H1 (cell line): ENCODE measurements around the gene BBS1. TPM values are rescaled to one million over a fixed set of nuclear protein-coding genes. Genes with fewer than 3 reads are reported as not detected.
A peak's percentile ranks its signal among the peaks of the same experiment; 100 is the strongest.

Source experiments
- CTCF ChIA-PET: fragments of 300-600 bp; sonication (Branson Sonifier 250); formaldehyde crosslinking; loops from one replicate; lab custom pipeline; 2021; ENCODE audit not compliant: partially characterized antibody; lab: Charles Lee
- POLR2A ChIA-PET: fragments of 300-600 bp; sonication (Branson Sonifier 250); formaldehyde crosslinking; loops from one replicate; lab custom pipeline; 2021; ENCODE audit warnings: inconsistent platforms; ENCODE audit not compliant: partially characterized antibody; lab: Charles Lee
- DNase-seq, 2 experiments: peaks; one replicate each; pipeline versions ENCODE4 v3.0.0 to v3.0.0-alpha.2; 2010 to 2022; ENCODE audit warnings: low spot score in 2 of 2, low read depth in 1 of 2, mixed read lengths in 1 of 2
- FAIRE-seq: peaks from 2 replicates; lab custom pipeline; 2011; peaks lifted over from hg19 to GRCh38; lab: Jason Lieb, UNC
- H2AFZ ChIP-seq: 2 replicates; pipeline ENCODE4 v1.8.1; 2012; ENCODE audit warnings: low read length, inconsistent platforms
- H2AK5ac ChIP-seq: 2 replicates; pipeline ENCODE4 v1.6.1; 2013; ENCODE audit warnings: low read depth, low read length
- H2BK120ac ChIP-seq: replicated peaks from 2 replicates; pipeline ENCODE3; 2013; ENCODE audit warnings: low read depth, low read length, inconsistent platforms
- H2BK12ac ChIP-seq: 2 replicates; pipeline ENCODE4 v1.6.1; 2013; ENCODE audit warnings: low read depth, low read length
- H2BK15ac ChIP-seq: 2 replicates; pipeline ENCODE4 v1.6.1; 2013; ENCODE audit warnings: low read length
- H2BK20ac ChIP-seq: 2 replicates; pipeline ENCODE4 v1.6.1; 2013; ENCODE audit warnings: low read length
- H2BK5ac ChIP-seq: 2 replicates; pipeline ENCODE4 v1.6.1; 2013; ENCODE audit warnings: low read depth, low read length
- H3K14ac ChIP-seq: 2 replicates; pipeline ENCODE4 v1.6.1; 2013; ENCODE audit warnings: inconsistent platforms; ENCODE audit not compliant: insufficient read length
- H3K18ac ChIP-seq: 2 replicates; pipeline ENCODE4 v1.6.1; 2013; ENCODE audit warnings: low read length; ENCODE audit errors: extremely low read depth
- H3K23ac ChIP-seq: 2 replicates; pipeline ENCODE4 v1.6.1; 2013; ENCODE audit warnings: inconsistent platforms; ENCODE audit not compliant: insufficient read length
- H3K23me2 ChIP-seq: 2 replicates; pipeline ENCODE4 v1.6.1; 2013; ENCODE audit warnings: low read depth, low read length
- H3K27ac ChIP-seq: 2 replicates; pipeline ENCODE4 v1.6.1; 2011; ENCODE audit warnings: low read depth, low read length, inconsistent platforms
- H3K27me3 ChIP-seq, 4 experiments: replicated peaks in 1 of 4; 1 replicate in 1 of 4; 2 replicates in 3 of 4; pipeline versions ENCODE4 v1.6.1 to v1.8.1; 2011 to 2013; ENCODE audit warnings: low read length in 3 of 4, mild to moderate bottlenecking in 3 of 4, inconsistent platforms in 2 of 4, mixed read lengths in 2 of 4, moderate library complexity in 1 of 4; ENCODE audit not compliant: control insufficient read depth in 3 of 4, insufficient read depth in 3 of 4; ENCODE audit errors: extremely low read depth in 1 of 4
- H3K36me3 ChIP-seq, 4 experiments: 2 replicates each; pipeline versions ENCODE4 v1.6.1 to v1.8.1; 2011 to 2013; ENCODE audit warnings: mild to moderate bottlenecking in 4 of 4, low read length in 3 of 4, moderate library complexity in 2 of 4, control low read depth in 1 of 4, inconsistent platforms in 1 of 4; ENCODE audit not compliant: insufficient read depth in 4 of 4, control insufficient read depth in 2 of 4
- H3K4ac ChIP-seq: replicated peaks from 2 replicates; pipeline ENCODE3; 2013; ENCODE audit warnings: low read length, low read depth, mixed read lengths, inconsistent platforms; ENCODE audit not compliant: insufficient read length
- H3K4me1 ChIP-seq, 4 experiments: replicated peaks in 1 of 4; 1 replicate in 1 of 4; 2 replicates in 3 of 4; pipeline versions ENCODE4 v1.6.1 to v1.8.1; 2011 to 2013; ENCODE audit warnings: low read length in 3 of 4, inconsistent platforms in 2 of 4, mixed read lengths in 1 of 4; ENCODE audit not compliant: insufficient read depth in 4 of 4, control insufficient read depth in 3 of 4
- H3K4me2 ChIP-seq, 2 experiments: 2 replicates each; pipeline versions ENCODE4 v1.6.1 to v1.8.1; 2011 to 2013; ENCODE audit warnings: low read depth in 2 of 2, low read length in 2 of 2, control low read depth in 1 of 2, inconsistent platforms in 1 of 2, mild to moderate bottlenecking in 1 of 2; ENCODE audit not compliant: insufficient read depth in 1 of 2
- H3K4me3 ChIP-seq, 4 experiments: fragments of 200-600, 300-600 bp in 1 of 4; sonication (generic), shearing (Covaris generic), sonication (Bioruptor Twin) in 1 of 4; 2 replicates each; pipeline versions ENCODE4 v1.5.1 to v1.8.1; 2011 to 2016; ENCODE audit warnings: low read length in 4 of 4, low read depth in 3 of 4, control low read depth in 2 of 4, inconsistent platforms in 2 of 4, mild to moderate bottlenecking in 2 of 4, mixed read lengths in 1 of 4, moderate library complexity in 1 of 4; ENCODE audit not compliant: insufficient read depth in 2 of 4; ENCODE audit errors: extremely low read depth in 1 of 4
- H3K56ac ChIP-seq: replicated peaks from 2 replicates; pipeline ENCODE3; 2013; ENCODE audit warnings: low read depth, mild to moderate bottlenecking, mixed read lengths, low read length, inconsistent platforms; ENCODE audit not compliant: insufficient read length
- H3K79me1 ChIP-seq: 2 replicates; pipeline ENCODE4 v1.6.1; 2013; ENCODE audit warnings: low read depth, low read length, control low read depth
- H3K79me2 ChIP-seq, 2 experiments: 2 replicates each; pipeline versions ENCODE4 v1.6.1 to v1.8.1; 2012 to 2013; ENCODE audit warnings: low read length in 2 of 2, mild to moderate bottlenecking in 2 of 2, inconsistent platforms in 1 of 2; ENCODE audit not compliant: insufficient read depth in 2 of 2, control insufficient read depth in 1 of 2
- H3K9ac ChIP-seq, 4 experiments: replicated peaks in 1 of 4; 1 replicate in 1 of 4; 2 replicates in 3 of 4; pipeline versions ENCODE4 v1.6.1 to v1.8.1; 2011 to 2013; ENCODE audit warnings: low read depth in 3 of 4, low read length in 3 of 4, control low read depth in 2 of 4, mild to moderate bottlenecking in 2 of 4, moderate library complexity in 2 of 4, inconsistent platforms in 1 of 4; ENCODE audit errors: extremely low read depth in 1 of 4
- H3K9me3 ChIP-seq, 2 experiments: 2 replicates each; pipeline versions ENCODE4 v1.6.1 to v1.8.1; 2012 to 2013; ENCODE audit warnings: mild to moderate bottlenecking in 2 of 2, moderate library complexity in 2 of 2, control low read depth in 1 of 2, inconsistent platforms in 1 of 2, low read depth in 1 of 2, low read length in 1 of 2, mixed read lengths in 1 of 2; ENCODE audit not compliant: insufficient read depth in 2 of 2
- H4K20me1 ChIP-seq, 2 experiments: replicated peaks in 1 of 2; 2 replicates each; pipeline versions ENCODE3 to v1.8.1; 2011 to 2013; ENCODE audit warnings: inconsistent platforms in 2 of 2, low read length in 2 of 2, mild to moderate bottlenecking in 1 of 2; ENCODE audit not compliant: insufficient read depth in 2 of 2, control insufficient read depth in 1 of 2
- H4K5ac ChIP-seq: 2 replicates; pipeline ENCODE4 v1.6.1; 2013; ENCODE audit warnings: low read length, low read depth, mixed read lengths, inconsistent platforms; ENCODE audit not compliant: insufficient read length
- H4K8ac ChIP-seq: 2 replicates; pipeline ENCODE4 v1.8.0; 2013; ENCODE audit warnings: mild to moderate bottlenecking, moderate library complexity, low read length, inconsistent platforms; ENCODE audit not compliant: insufficient read depth; ENCODE audit errors: extremely low read depth
- H4K91ac ChIP-seq: replicated peaks from 2 replicates; pipeline ENCODE3; 2013; ENCODE audit warnings: low read length, mixed read lengths, inconsistent platforms; ENCODE audit not compliant: insufficient read length
- CHD2 ChIP-seq: IDR thresholded peaks from 2 replicates; pipeline ENCODE4 v1.6.1; 2012; ENCODE audit warnings: low read length, improper control_type of control experiment
- EGR1 ChIP-seq: IDR thresholded peaks from 2 replicates; pipeline ENCODE4 v1.6.1; 2011; ENCODE audit warnings: low read depth, low read length, borderline replicate concordance
- EP300 ChIP-seq, 2 experiments: IDR thresholded peaks; 1 replicate in 1 of 2; 2 replicates in 1 of 2; pipeline ENCODE4 v1.6.1; 2011 to 2012; ENCODE audit warnings: low read depth in 2 of 2, low read length in 2 of 2, mild to moderate bottlenecking in 2 of 2, borderline replicate concordance in 1 of 2, inconsistent platforms in 1 of 2, moderate library complexity in 1 of 2
- EZH2 ChIP-seq: fragments of 200-600 bp; sonication (generic); IDR thresholded peaks from 2 replicates; pipeline ENCODE4 v1.7.1; 2012; ENCODE audit warnings: low read depth, mild to moderate bottlenecking, moderate library complexity, low read length, inconsistent platforms; ENCODE audit not compliant: severe bottlenecking
- POLR2AphosphoS5 ChIP-seq: IDR thresholded peaks from 2 replicates; pipeline ENCODE4 v1.6.1; 2011; ENCODE audit warnings: low read depth, low read length
- TAF7 ChIP-seq: optimal IDR thresholded peaks from 2 replicates; pipeline ENCODE3; 2011; ENCODE audit warnings: low read depth, mild to moderate bottlenecking, inconsistent platforms, low read length, moderate library complexity, borderline replicate concordance
- WGBS, 2 experiments: shearing (Covaris generic) in 1 of 2; methylation state at CpG; one replicate each; pipeline versions ENCODE4 v1.1.6 to v1.1.7; 2013 to 2015; ENCODE audit warnings: low lambda C conversion rate in 2 of 2, mixed read lengths in 2 of 2, inconsistent platforms in 1 of 2, low coverage in 1 of 2, missing lambda C conversion rate in 1 of 2; ENCODE audit not compliant: insufficient replicate concordance in 2 of 2, insufficient coverage in 1 of 2, insufficient read length in 1 of 2; ENCODE audit errors: extremely low coverage in 1 of 2, missing lambda C conversion rate in 1 of 2; 5-methylcytosine and 5-hydroxymethylcytosine counted together
- polyA plus RNA-seq, 7 experiments: library from polyadenylated mRNA; depleted of rRNA in 3 of 7; stranded (reverse) in 5 of 7; unstranded in 2 of 7; fragments of >200 nt in 5 of 7; fragments of 200-250 nt in 2 of 7; gene quantifications; 1 replicate in 5 of 7; 2 replicates in 1 of 7; 4 replicates in 1 of 7; pipeline versions ENCODE4 v1.2.1 to v1.2.3, GENCODE V29; 2011 to 2013; ENCODE audit warnings: missing spikeins in 2 of 7, mixed read lengths in 2 of 7
- total RNA-seq: library from RNA; stranded (reverse); fragmentation: NEBNext Ultra II Directional; extraction: Animal tissue kit (Norgen Biotek cat#: 25700); gene quantifications from 2 replicates; pipeline ENCODE4 v1.2.1, GENCODE V29; 2021
- TF ChIP-seq, protein P1 (sequence below): IDR thresholded peaks from 2 replicates; pipeline ENCODE4 v1.6.1; 2011; ENCODE audit warnings: low read depth, mild to moderate bottlenecking, low read length; ENCODE audit not compliant: insufficient read depth

Gene BBS1
- total and polyA plus RNA-seq, 2 of the 8 experiments (the other 6 are each of a cell fraction or from before 2014, with no cell fraction given) = 19.1 to 19.5 TPM

DNA sequence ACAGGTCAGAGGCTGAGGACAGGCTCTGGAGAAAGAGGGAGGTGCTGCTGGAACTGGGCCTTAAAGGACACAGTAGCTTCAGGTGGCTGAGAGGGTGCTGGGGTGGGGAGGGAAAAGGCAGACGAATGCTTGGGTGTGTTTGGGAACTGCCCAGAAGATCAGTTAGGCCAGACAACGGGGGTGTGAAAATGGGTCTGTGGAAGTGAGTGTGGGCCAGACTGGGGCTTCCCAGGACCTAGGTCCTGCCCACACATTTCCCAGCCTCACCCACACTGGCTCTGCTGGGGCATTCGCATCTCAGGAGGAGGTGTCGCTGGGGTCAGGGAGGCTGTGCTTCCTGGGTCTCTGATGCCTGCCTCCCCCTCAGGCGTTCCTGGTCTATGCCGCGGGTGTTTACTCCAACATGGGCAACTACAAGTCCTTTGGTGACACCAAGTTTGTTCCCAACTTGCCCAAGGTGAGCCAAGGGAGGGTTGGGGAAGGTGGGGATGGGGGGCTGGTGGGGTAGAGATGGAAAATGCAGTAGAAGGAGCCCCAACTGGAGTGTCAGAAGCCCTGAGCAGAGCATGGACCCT is 25.5 kb upstream of the BBS1 start:
- H2BK12ac ChIP-seq = no peak overlapping the region
- H2BK15ac ChIP-seq = no peak overlapping the region
- no peak overlapping the region for H3K27ac ChIP-seq
- no peak overlapping the region for H2BK5ac ChIP-seq
- no peak overlapping the region for H4K5ac ChIP-seq
- H3K4ac ChIP-seq = no peak overlapping the region
- FAIRE-seq (no peak), DNase-seq (no peak)
- H3K4me3 ChIP-seq = no peak overlapping the region
- H4K8ac ChIP-seq = peak overlapping the region; percentile 51; the same call in 1 of the 2 replicates
- H3K27me3 ChIP-seq = no peaks in the 10 kb centered on the region
- no peak overlapping the region for H4K91ac ChIP-seq
- CTCF ChIA-PET = interaction anchor here (1.4 to 2.0 kb wide), 6 partner anchors 10 to 194 kb away, joined by 3 to 8 read pairs (median 4); no protein-coding TSS in a partner anchor
- no peak overlapping the region for H3K4me2 ChIP-seq
- no peak overlapping the region for H2AK5ac ChIP-seq
- H3K9me3 ChIP-seq = no peaks in the 10 kb centered on the region
- no peaks in the 10 kb centered on the region for H3K79me1 ChIP-seq
- H2BK120ac ChIP-seq = no peak overlapping the region
- peaks cover 0 to 2% of the 10 kb centered on the region in 2 experiments for H4K20me1 ChIP-seq
- H3K23ac ChIP-seq = no peak overlapping the region
- no peak overlapping the region for H3K56ac ChIP-seq
- no peaks in the 10 kb centered on the region; the same call in 1 of the 2 replicates for H3K23me2 ChIP-seq
- H3K36me3 ChIP-seq = peaks cover 0 to 14% (median 5%) of the 10 kb centered on the region in 4 experiments; a peak in 5 of 8 replicates
- H3K9ac ChIP-seq = no peak overlapping the region
- H3K4me1 ChIP-seq = no peaks in the 10 kb centered on the region
- no peak overlapping the region for H2AFZ ChIP-seq
- POLR2A ChIA-PET = interaction anchor here (0.9 kb wide), 1 partner anchor 16 kb away, joined by 4 read pairs; no protein-coding TSS in a partner anchor
- no peak overlapping the region for H3K14ac ChIP-seq
- H3K18ac ChIP-seq = no peak overlapping the region
- WGBS, 2 experiments = 87% methylated on average over 6 of the region's 7 CpGs; no CpG with 5 or more reads in 1 of the 2 experiments
- H3K79me2 ChIP-seq = no peaks in the 10 kb centered on the region
- no peak overlapping the region for H2BK20ac ChIP-seq
- TF ChIP-seq TAF7 (no peak), EZH2 (no peak), EGR1 (no peak), EP300 (IDR thresholded peaks at IDR 0.05; ENCODE audit: borderline replicate concordance in 1 of 2, low read depth in 2 of 2, low read length in 2 of 2) (no peak), POLR2AphosphoS5 (no peak), CHD2 (no peak)
- TF ChIP-seq, protein P1, sequence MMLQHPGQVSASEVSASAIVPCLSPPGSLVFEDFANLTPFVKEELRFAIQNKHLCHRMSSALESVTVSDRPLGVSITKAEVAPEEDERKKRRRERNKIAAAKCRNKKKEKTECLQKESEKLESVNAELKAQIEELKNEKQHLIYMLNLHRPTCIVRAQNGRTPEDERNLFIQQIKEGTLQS = no peak
